Measurements from ENCODE around the gene KLF3. TPM values are rescaled to one million over a fixed set of nuclear protein-coding genes. Genes with fewer than 3 reads are reported as not detected.
"Not testable (repeated sequence)": the region's sequence is repeated elsewhere in the genome, so short reads cannot be mapped to it uniquely, and the experiment has no call there.

KLF3 gene
- total RNA-seq, 4 donors from 2014 or later, result 131 to 224 (median 142) TPM

DNA sequence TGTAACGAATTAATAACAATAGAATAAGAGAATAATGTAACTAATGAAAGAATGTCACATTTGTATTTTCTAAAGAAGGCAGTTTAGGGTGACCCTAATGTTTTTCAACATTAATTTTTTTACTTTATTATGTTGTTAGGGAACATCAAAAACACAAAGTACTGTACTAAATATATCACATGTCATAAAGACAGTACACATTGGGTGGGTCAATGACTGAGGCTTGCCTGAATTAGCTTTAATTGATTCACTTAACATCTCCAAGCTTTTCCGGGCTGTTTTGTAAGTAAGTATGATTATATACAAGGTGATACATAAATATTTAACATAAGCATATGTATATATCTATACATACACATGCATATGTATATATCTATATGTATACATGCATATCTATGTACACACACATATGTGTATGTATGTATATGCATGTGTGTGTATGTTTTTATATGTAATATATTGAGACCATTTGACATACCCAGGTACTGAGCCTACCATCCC lies 43.4 kb upstream of the KLF3 start:
- WGBS, 2 donors, result 43 to 55% methylated on average over 2 of the region's 2 CpGs
- intact Hi-C loops (cut with DNase I; ENCODE audit: low total_unique reads), result no loop called here
- no peak for TF ChIP-seq POLR2A (IDR thresholded peaks at IDR 0.05)
- TF ChIP-seq, protein P1, sequence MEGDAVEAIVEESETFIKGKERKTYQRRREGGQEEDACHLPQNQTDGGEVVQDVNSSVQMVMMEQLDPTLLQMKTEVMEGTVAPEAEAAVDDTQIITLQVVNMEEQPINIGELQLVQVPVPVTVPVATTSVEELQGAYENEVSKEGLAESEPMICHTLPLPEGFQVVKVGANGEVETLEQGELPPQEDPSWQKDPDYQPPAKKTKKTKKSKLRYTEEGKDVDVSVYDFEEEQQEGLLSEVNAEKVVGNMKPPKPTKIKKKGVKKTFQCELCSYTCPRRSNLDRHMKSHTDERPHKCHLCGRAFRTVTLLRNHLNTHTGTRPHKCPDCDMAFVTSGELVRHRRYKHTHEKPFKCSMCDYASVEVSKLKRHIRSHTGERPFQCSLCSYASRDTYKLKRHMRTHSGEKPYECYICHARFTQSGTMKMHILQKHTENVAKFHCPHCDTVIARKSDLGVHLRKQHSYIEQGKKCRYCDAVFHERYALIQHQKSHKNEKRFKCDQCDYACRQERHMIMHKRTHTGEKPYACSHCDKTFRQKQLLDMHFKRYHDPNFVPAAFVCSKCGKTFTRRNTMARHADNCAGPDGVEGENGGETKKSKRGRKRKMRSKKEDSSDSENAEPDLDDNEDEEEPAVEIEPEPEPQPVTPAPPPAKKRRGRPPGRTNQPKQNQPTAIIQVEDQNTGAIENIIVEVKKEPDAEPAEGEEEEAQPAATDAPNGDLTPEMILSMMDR (IDR thresholded peaks at IDR 0.05), result no peak

DNA sequence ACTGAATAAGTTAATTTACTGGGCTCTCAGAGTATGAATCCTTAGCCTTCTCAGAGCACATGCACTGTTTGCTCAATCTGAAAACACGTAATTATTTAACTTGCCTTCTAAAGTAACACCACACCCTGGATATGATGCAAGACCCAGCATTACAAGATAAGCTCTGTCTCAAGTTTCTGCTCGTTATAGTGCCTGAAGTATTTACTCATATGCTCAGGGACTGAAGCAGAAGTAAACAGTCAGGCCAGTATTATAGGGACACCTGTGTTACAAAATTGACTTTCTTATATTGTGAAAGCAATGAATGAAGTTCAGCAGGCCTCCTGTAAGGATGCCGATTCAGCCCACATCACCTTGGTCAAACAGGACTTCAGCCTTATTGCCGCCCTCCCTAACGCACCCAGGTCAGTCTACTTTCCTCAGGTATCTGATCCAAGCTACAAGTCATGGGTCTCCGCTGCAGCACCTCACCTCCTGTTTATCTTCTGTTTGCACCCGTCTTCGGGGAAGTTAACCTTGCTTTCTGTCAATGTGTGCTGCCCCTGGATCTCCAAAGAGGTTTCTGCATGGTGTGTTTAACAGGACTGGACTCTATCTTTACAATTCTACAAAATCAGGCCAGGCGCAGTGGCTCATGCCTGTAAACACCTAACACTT lies 42.8 kb upstream of the KLF3 start:
- TF ChIP-seq, protein P1 (IDR thresholded peaks at IDR 0.05), result no peak
- no peak for TF ChIP-seq POLR2A (IDR thresholded peaks at IDR 0.05)
- no peak overlapping the region for H3K4me3 ChIP-seq (ENCODE audit: low read depth, poor library complexity, severe bottlenecking)
- 48 to 63% methylated on average over 9 of the region's 9 CpGs for WGBS, 2 donors
- DNase-seq (ENCODE audit: low spot score in 2 of 2), result peak in 1 of 2 donors; percentile 89
- intact Hi-C loops (cut with DNase I; ENCODE audit: low total_unique reads), result no loop called here

More for the DNA sequence above, 43.4 kb upstream of the KLF3 start:
- no peak overlapping the region for H3K4me3 ChIP-seq (ENCODE audit: low read depth, poor library complexity, severe bottlenecking)
- no peak for DNase-seq (ENCODE audit: low spot score in 2 of 2)

DNA sequence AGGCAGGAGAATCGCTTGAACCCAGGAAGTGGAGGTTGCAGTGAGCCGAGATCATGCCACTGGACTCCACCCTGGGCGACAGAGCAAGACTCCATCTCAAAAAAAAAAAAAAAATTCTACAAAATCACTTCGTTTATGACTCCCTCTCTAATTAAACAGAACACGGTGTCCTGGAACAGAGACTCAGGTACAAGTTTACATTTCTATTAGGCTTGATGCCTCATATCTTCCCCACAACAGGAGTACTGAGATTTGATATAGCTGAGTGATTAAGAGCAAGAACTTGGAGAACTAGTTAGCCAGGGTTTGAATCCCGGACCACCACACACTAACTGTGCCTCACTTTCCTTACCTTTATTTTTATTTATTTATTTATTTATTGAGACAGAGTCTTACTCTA lies 42.2 kb upstream of the KLF3 start:
- intact Hi-C loops (cut with DNase I; ENCODE audit: low total_unique reads), result no loop called here
- no peak for TF ChIP-seq POLR2A (IDR thresholded peaks at IDR 0.05)
- TF ChIP-seq, protein P1 (IDR thresholded peaks at IDR 0.05), result no peak

DNA sequence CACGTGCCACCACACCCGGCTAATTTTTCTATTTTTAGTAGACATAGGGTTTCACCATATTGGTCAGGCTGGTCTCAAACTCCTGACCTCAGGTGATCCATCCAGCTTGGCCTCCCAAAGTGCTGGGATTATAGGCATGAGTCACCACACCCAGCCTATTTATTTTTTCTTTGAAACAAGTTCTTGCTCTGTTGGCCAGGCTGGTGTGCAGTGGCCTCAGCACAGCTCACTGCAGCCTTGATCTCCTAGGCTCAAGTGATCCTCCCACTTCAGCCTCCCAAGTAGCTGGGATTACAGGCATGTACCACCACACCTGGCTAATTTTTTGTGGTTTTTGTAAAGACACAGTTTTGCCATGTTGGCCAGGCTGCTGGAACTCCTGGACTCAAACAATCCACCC lies 41.7 kb upstream of the KLF3 start:
- DNase-seq (ENCODE audit: low spot score in 2 of 2); H3K4me3 ChIP-seq (ENCODE audit: low read depth, poor library complexity, severe bottlenecking); intact Hi-C loops (cut with DNase I; ENCODE audit: low total_unique reads): not testable (repeated sequence)
- WGBS, 2 donors, result 65 to 75% methylated on average over 2 of the region's 2 CpGs

More for the DNA sequence above, 42.2 kb upstream of the KLF3 start:
- no peak for DNase-seq (ENCODE audit: low spot score in 2 of 2)
- H3K4me3 ChIP-seq (ENCODE audit: low read depth, poor library complexity, severe bottlenecking), result no peak overlapping the region
- 66 to 79% methylated on average over 6 of the region's 6 CpGs for WGBS, 2 donors

DNA sequence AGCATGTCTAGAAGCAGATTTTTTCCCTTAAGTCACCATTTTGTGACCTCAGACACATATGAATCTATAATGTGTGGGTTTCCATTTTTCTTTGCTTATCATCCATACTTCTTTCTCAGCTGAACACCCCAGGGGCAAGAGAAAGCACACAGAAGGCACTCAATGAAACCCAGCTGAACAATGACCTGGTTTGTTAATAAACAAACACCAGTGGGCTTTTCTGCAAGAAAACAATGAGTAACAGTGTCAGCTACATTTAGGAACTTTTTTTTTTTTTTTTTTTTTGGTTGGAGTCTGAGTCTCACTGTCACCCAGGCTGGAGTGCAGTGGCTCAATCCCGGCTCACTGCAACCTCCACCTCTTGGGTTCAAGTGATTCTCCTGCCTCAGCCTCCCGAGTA lies 40.7 kb upstream of the KLF3 start:
- WGBS, 2 donors, result 80 to 98% methylated on average over 2 of the region's 2 CpGs
- H3K4me3 ChIP-seq (ENCODE audit: low read depth, poor library complexity, severe bottlenecking), result no peak overlapping the region
- intact Hi-C loops (cut with DNase I; ENCODE audit: low total_unique reads), result no loop called here
- no peak for DNase-seq (ENCODE audit: low spot score in 2 of 2)
- TF ChIP-seq POLR2A (IDR thresholded peaks at IDR 0.05), result no peak
- TF ChIP-seq, protein P1 (IDR thresholded peaks at IDR 0.05), result no peak

DNA sequence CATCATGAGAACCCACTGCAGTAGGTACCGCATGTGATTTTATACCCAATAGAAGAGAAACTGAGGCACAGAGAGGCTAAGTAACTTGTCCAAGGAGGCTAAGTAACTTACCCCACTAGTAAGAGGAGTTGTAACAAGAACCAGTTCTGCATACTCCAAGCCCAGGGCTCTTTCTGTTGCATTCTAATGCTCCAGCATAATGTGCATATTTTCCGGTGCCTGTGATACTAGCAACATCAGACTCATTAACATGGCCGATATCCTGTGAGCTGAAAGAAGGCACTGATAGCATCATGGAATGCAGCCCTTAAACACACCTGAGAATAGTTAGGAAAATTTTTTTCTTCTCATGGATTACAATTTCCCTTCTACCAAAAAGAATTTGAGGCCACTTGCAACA lies 39.7 kb upstream of the KLF3 start:
- DNase-seq (ENCODE audit: low spot score in 2 of 2), result no peak
- TF ChIP-seq, protein P1 (IDR thresholded peaks at IDR 0.05), result no peak
- TF ChIP-seq POLR2A (IDR thresholded peaks at IDR 0.05), result no peak
- WGBS, 2 donors, result 75 to 86% methylated on average over 3 of the region's 3 CpGs
- H3K4me3 ChIP-seq (ENCODE audit: low read depth, poor library complexity, severe bottlenecking), result no peak overlapping the region
- intact Hi-C loops (cut with DNase I; ENCODE audit: low total_unique reads), result no loop called here
